Parathyroid adenoma (tissue), 2 donors: ENCODE results near the gene SMIM10L1.

Experiments used
- H2AFZ ChIP-seq: fragments of 300-600 bp; sonication (generic); one replicate; pipeline ENCODE4 v1.7.0; 2017; ENCODE audit warnings: antibody characterized with exemption, mild to moderate bottlenecking
- H3K27ac ChIP-seq: fragments of 300-600 bp; sonication (generic); one replicate; pipeline ENCODE4 v1.7.0; 2017
- H3K27me3 ChIP-seq: fragments of 300-600 bp; sonication (generic); one replicate; pipeline ENCODE4 v1.7.0; 2017; ENCODE audit warnings: low read length; ENCODE audit not compliant: control insufficient read depth, insufficient read depth
- H3K36me3 ChIP-seq: fragments of 300-600 bp; sonication (generic); one replicate; pipeline ENCODE4 v1.7.0; 2017; ENCODE audit warnings: low read length; ENCODE audit not compliant: control insufficient read depth, insufficient read depth
- H3K4me1 ChIP-seq: fragments of 300-600 bp; sonication (generic); one replicate; pipeline ENCODE4 v1.7.0; 2017; ENCODE audit warnings: control low read depth
- H3K4me2 ChIP-seq: fragments of 300-600 bp; sonication (generic); one replicate; pipeline ENCODE4 v1.7.0; 2017; ENCODE audit warnings: low read length
- H3K4me3 ChIP-seq: fragments of 300-600 bp; sonication (generic); one replicate; pipeline ENCODE4 v1.7.0; 2017; ENCODE audit warnings: low read depth, low read length
- H3K79me2 ChIP-seq: fragments of 300-600 bp; sonication (generic); one replicate; pipeline ENCODE4 v1.7.0; 2017; ENCODE audit warnings: control low read depth
- H3K9ac ChIP-seq: fragments of 300-600 bp; sonication (generic); one replicate; pipeline ENCODE4 v1.7.0; 2017; ENCODE audit warnings: mild to moderate bottlenecking
- H3K9me3 ChIP-seq: fragments of 300-600 bp; sonication (generic); one replicate; pipeline ENCODE4 v1.7.0; 2017; ENCODE audit warnings: low read length; ENCODE audit not compliant: control insufficient read depth
- TF ChIP-seq, protein P1 (sequence below): fragments of 300-600 bp; sonication (generic); IDR thresholded peaks from one replicate; pipeline ENCODE4 v1.7.0; 2017; ENCODE audit warnings: antibody characterized with exemption, mild to moderate bottlenecking
- donor health status: primary hyperparathyroidism.

The SMIM10L1 gene

DNA sequence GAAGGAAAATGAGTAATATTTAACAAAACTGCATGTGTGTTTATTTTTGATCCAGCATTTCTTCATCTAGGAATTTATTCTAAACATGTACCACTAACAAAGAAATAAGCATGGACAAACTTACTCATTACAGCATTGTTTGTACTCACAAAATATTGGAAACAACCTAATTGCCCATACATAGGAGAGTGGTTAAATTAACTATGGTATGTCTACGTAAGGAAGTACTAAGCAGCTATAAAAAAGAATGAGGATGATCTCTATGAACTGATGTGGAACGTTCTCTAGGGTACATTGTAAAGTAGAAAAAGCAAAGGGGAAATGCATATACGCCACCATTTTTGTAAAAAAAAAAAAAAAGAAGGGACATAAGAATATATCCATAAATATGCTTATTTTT lies 33.2 kb downstream of the SMIM10L1 start:
- Histone ChIP-seq H3K27me3 (no peaks in the 10 kb centered on the region), H3K79me2 (no peaks in the 10 kb centered on the region), H3K4me2 (no peak overlapping the region), H3K36me3 (no peaks in the 10 kb centered on the region), H2AFZ (no peak overlapping the region), H3K4me3 (no peak overlapping the region), H3K27ac (no peak overlapping the region), H3K9ac (no peak overlapping the region), H3K4me1 (no peaks in the 10 kb centered on the region), H3K9me3 (no peaks in the 10 kb centered on the region)
- TF ChIP-seq, protein P1, sequence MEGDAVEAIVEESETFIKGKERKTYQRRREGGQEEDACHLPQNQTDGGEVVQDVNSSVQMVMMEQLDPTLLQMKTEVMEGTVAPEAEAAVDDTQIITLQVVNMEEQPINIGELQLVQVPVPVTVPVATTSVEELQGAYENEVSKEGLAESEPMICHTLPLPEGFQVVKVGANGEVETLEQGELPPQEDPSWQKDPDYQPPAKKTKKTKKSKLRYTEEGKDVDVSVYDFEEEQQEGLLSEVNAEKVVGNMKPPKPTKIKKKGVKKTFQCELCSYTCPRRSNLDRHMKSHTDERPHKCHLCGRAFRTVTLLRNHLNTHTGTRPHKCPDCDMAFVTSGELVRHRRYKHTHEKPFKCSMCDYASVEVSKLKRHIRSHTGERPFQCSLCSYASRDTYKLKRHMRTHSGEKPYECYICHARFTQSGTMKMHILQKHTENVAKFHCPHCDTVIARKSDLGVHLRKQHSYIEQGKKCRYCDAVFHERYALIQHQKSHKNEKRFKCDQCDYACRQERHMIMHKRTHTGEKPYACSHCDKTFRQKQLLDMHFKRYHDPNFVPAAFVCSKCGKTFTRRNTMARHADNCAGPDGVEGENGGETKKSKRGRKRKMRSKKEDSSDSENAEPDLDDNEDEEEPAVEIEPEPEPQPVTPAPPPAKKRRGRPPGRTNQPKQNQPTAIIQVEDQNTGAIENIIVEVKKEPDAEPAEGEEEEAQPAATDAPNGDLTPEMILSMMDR, result no peak

DNA sequence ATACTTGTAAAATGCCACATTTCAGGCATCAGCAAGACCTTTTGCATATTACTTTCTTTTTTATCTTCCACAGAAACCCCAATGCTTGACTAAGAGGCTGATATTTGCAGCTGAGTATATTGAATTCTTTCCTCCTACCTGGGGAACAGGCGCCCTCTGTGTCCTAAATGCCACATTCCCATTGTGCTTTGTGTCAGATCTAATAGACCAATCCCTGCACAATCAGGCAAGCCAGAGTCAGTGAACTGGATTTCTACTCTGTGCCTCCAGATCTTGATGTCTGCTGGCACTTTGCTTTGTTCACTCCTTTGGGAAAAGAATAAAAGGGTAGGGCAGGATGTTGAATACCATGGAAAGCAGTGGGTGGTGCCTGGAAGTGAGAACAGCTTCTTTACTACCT lies 38.1 kb downstream of the SMIM10L1 start:
- Histone ChIP-seq H3K4me1 (no peaks in the 10 kb centered on the region), H3K36me3 (no peaks in the 10 kb centered on the region), H2AFZ (no peak overlapping the region), H3K9ac (no peak overlapping the region), H3K27ac (no peak overlapping the region), H3K4me2 (no peak overlapping the region), H3K79me2 (no peaks in the 10 kb centered on the region), H3K4me3 (no peak overlapping the region), H3K9me3 (no peaks in the 10 kb centered on the region), H3K27me3 (no peaks in the 10 kb centered on the region)
- TF ChIP-seq, protein P1, result no peak
